MM.1S (cell line): ENCODE results near the gene F8.

ENCODE experiments used
- CTCF ChIP-seq: fragments of 300-600 bp; sonication (generic); IDR thresholded peaks from 2 replicates; pipeline ENCODE4 v1.5.1; 2016; ENCODE audit warnings: antibody characterized with exemption, low read length, mixed read lengths
- EZH2 ChIP-seq: fragments of 300-600 bp; sonication (generic); optimal IDR thresholded peaks from 2 replicates; pipeline ENCODE3; 2017; ENCODE audit warnings: low read depth, mild to moderate bottlenecking, antibody characterized with exemption, low read length, mixed read lengths
- EZH2phosphoT487 ChIP-seq: fragments of 300-600 bp; sonication (generic); IDR thresholded peaks from 2 replicates; pipeline ENCODE4 v1.6.1; 2018; ENCODE audit warnings: antibody characterized with exemption, low read length

- TF ChIP-seq CTCF (no peak), EZH2phosphoT487 (no peak), EZH2 (no peak)
Observed at GRCh38 chrX:155070038-155070437, 47.5 kb upstream of the F8 start.
